IPS-20b (cell line): ENCODE data around the gene ZBTB3.
"Not testable (repeated sequence)": the region's sequence is repeated elsewhere in the genome, so short reads cannot be mapped to it uniquely, and the experiment has no call there.

Experiments used
- H3K27ac ChIP-seq: one replicate; pipeline ENCODE4 v1.5.1; 2013; ENCODE audit warnings: low read length
- H3K27me3 ChIP-seq: 2 replicates; pipeline ENCODE4 v1.6.1; 2013; ENCODE audit warnings: mild to moderate bottlenecking, low read length, inconsistent platforms; ENCODE audit not compliant: insufficient read depth
- H3K36me3 ChIP-seq: 2 replicates; pipeline ENCODE4 v1.6.1; 2013; ENCODE audit warnings: low read depth, mild to moderate bottlenecking, inconsistent platforms, low read length, moderate library complexity; ENCODE audit not compliant: insufficient read depth
- H3K4me1 ChIP-seq: 2 replicates; pipeline ENCODE4 v1.6.1; 2013; ENCODE audit warnings: mild to moderate bottlenecking, control low read depth, inconsistent platforms, low read length, moderate library complexity; ENCODE audit not compliant: insufficient read depth
- H3K4me3 ChIP-seq: 2 replicates; pipeline ENCODE4 v1.5.1; 2013; ENCODE audit warnings: mild to moderate bottlenecking, low read length, inconsistent platforms
- H3K9ac ChIP-seq: 2 replicates; pipeline ENCODE4 v1.6.1; 2013; ENCODE audit warnings: low read depth, mild to moderate bottlenecking, inconsistent platforms, low read length, moderate library complexity
- H3K9me3 ChIP-seq: 2 replicates; pipeline ENCODE4 v1.6.1; 2013; ENCODE audit warnings: mild to moderate bottlenecking, low read depth, low read length, inconsistent platforms; ENCODE audit not compliant: insufficient read depth

Gene ZBTB3

DNA sequence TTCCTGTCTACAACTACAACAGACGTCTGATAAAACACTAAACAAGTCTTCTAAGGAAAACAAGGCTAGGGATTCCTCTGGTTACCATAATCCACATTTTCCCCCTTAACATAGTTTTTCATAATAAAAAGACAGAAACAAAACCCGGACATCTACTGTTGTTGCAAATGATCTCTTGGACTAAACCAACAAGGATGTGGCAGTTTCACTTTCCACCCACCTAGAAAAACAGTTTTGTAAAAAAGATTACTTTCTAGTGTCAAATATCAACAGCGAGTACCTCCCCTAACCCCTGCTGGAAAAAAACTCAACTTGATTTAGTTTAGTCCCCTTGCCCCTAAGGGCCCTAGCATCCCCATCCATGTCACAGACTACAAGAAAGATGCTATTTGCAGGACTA is 41.1 kb downstream of the ZBTB3 start:
- H3K4me3 ChIP-seq: no peak overlapping the region
- peaks cover 22% of the 10 kb centered on the region; the same call in 1 of the 2 replicates for H3K4me1 ChIP-seq
- H3K9ac ChIP-seq: no peak overlapping the region
- peaks cover 74% of the 10 kb centered on the region for H3K36me3 ChIP-seq
- H3K9me3 ChIP-seq: no peaks in the 10 kb centered on the region
- H3K27me3 ChIP-seq: no peaks in the 10 kb centered on the region
- H3K27ac ChIP-seq: no peak overlapping the region

GRCh38 chr11:62712276-62712812 is 41.6 kb downstream of the ZBTB3 start:
- Histone ChIP-seq H3K9ac (no peak overlapping the region), H3K9me3 (no peaks in the 10 kb centered on the region), H3K27ac (no peak overlapping the region), H3K4me3 (no peak overlapping the region), H3K27me3 (no peaks in the 10 kb centered on the region), H3K4me1 (peaks cover 26% of the 10 kb centered on the region; the same call in 1 of the 2 replicates), H3K36me3 (peaks cover 69% of the 10 kb centered on the region)

DNA sequence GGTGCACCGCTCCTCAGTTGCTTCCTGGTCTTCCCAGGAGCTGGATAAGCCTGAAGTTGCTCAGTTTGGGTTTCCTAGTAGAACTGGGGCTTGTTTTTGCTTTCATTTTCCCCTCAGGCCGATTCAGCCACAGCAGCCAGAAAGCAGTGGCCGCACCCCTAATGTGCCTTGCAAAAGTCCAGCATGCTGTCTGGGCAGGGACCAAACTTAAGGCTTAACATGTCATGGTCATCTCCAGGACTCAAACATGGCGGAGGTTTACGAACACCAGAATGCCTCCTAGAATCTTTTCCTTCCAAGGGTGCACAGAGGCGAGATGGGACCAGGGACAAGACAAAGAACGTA is 44.0 kb downstream of the ZBTB3 start:
- peak overlapping the region; percentile 93 for H3K4me3 ChIP-seq
- H3K36me3 ChIP-seq: peaks cover 49% of the 10 kb centered on the region
- H3K4me1 ChIP-seq: peaks cover 29% of the 10 kb centered on the region; the same call in 1 of the 2 replicates
- no peaks in the 10 kb centered on the region for H3K27me3 ChIP-seq
- peak overlapping the region; percentile 88 for H3K9ac ChIP-seq
- peak overlapping the region; percentile 96 for H3K27ac ChIP-seq
- H3K9me3 ChIP-seq: no peaks in the 10 kb centered on the region

- Histone ChIP-seq H3K27me3 (no peaks in the 10 kb centered on the region), H3K36me3 (peaks cover 48% of the 10 kb centered on the region), H3K27ac (peak overlapping the region; percentile 98), H3K4me1 (peaks cover 25% of the 10 kb centered on the region; the same call in 1 of the 2 replicates), H3K9ac (peak overlapping the region; percentile 88), H3K9me3 (no peaks in the 10 kb centered on the region), H3K4me3 (peak overlapping the region; percentile 93)
Measured at GRCh38 chr11:62709247-62710000, 44.5 kb downstream of the ZBTB3 start.

DNA sequence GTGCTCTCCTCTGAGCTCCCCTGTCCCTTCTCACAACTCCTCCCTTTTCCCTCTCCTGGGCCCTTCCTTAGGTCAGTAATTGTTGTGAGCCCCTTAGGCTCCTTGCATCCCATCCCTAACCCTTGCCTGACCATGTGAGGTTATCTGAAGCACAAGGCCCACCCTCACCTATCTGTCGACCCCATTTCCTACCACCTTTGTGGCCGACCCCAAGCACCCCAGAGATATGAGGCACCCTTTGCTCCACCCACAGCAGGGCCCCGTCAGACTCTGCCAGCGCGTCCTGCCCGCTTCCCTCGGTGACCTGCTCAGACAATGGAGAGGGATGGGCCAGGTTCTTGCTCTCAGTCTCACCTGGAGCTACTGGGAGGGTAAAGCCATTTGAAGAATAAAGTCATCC is 45.2 kb downstream of the ZBTB3 start:
- H3K27ac ChIP-seq: peak overlapping the region; percentile 98

DNA sequence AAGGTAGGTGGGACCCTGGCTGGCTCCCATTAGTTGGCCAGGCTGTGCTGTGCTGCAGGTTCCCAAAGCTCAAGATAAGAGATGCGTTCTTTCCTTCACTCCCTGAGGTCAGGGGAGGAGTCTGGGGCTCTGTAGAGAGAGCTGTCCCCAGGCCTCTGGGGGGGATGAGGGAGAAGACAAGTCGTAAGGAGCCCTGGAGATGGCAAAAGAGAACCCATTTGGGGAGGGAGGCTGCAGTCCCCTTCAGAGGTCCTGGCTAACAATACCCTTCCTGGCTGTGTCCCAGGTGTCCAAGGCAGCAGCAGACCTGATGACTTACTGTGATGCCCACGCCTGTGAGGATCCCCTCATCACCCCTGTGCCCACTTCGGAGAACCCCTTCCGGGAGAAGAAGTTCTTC is 45.6 kb downstream of the ZBTB3 start:
- peak overlapping the region; percentile 98 for H3K27ac ChIP-seq
- no peaks in the 10 kb centered on the region for H3K9me3 ChIP-seq
- H3K4me1 ChIP-seq: peaks cover 24% of the 10 kb centered on the region; the same call in 1 of the 2 replicates
- H3K4me3 ChIP-seq: peak overlapping the region; percentile 93
- H3K27me3 ChIP-seq: no peaks in the 10 kb centered on the region
- peak overlapping the region; percentile 88 for H3K9ac ChIP-seq
- peaks cover 38% of the 10 kb centered on the region for H3K36me3 ChIP-seq

More for the DNA sequence above, 45.2 kb downstream of the ZBTB3 start:
- H3K27me3 ChIP-seq: no peaks in the 10 kb centered on the region
- peak overlapping the region; percentile 88 for H3K9ac ChIP-seq
- H3K4me3 ChIP-seq: peak overlapping the region; percentile 93
- no peaks in the 10 kb centered on the region for H3K9me3 ChIP-seq
- H3K36me3 ChIP-seq: peaks cover 42% of the 10 kb centered on the region
- H3K4me1 ChIP-seq: peaks cover 24% of the 10 kb centered on the region; the same call in 1 of the 2 replicates

GRCh38 chr11:62707277-62707861 is 46.6 kb downstream of the ZBTB3 start, which contains the start of the genes BSCL2 and GNG3:
BSCL2 (minus strand) TSS chr11:62707424; CDS start chr11:62707195, 229 bp downstream.
GNG3 (plus strand) TSS chr11:62707676; CDS start chr11:62708296, 620 bp downstream.
- Histone ChIP-seq H3K9me3 (no peaks in the 10 kb centered on the region), H3K4me3 (peak within 1 kb of the TSS; percentile 93), H3K36me3 (peaks cover 30% of the 10 kb centered on the region), H3K27me3 (no peaks in the 10 kb centered on the region), H3K9ac (peak within 1 kb of the TSS; percentile 88; the same call in 1 of the 2 replicates), H3K4me1 (peaks cover 24% of the 10 kb centered on the region; the same call in 1 of the 2 replicates), H3K27ac (peak within 1 kb of the TSS; percentile 98)

DNA sequence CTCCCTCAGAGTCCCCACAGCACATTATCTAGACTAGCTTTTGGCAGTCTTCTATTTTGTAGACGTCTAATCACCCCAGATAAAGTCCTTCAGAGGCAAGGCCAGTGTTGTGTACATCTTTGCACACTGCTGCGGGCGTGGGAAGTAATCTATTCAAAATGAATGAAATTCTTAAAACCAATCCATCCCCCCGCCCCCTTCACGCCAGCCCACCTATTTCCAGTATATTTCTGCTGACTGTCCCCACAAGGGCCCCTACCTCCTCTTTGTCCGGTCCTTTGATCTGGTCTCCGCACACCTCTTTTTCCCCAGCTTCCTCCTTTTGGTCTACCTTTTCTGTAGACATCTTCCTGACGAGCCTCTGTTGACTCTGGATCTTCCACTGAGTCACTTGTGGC is 47.1 kb downstream of the ZBTB3 start:
- Histone ChIP-seq H3K27ac (peak overlapping the region; percentile 41), H3K4me3 (peak overlapping the region; percentile 88), H3K4me1 (peaks cover 24% of the 10 kb centered on the region; the same call in 1 of the 2 replicates), H3K36me3 (peaks cover 31% of the 10 kb centered on the region), H3K9me3 (no peaks in the 10 kb centered on the region), H3K9ac (peak overlapping the region; percentile 87; the same call in 1 of the 2 replicates), H3K27me3 (no peaks in the 10 kb centered on the region)

GRCh38 chr11:62705880-62706849 is 47.8 kb downstream of the ZBTB3 start:
- Histone ChIP-seq H3K27ac (peak overlapping the region; percentile 41), H3K27me3 (no peaks in the 10 kb centered on the region), H3K4me3 (peak overlapping the region; percentile 88), H3K4me1 (peaks cover 24% of the 10 kb centered on the region; the same call in 1 of the 2 replicates), H3K9me3 (no peaks in the 10 kb centered on the region), H3K9ac (peak overlapping the region; percentile 91), H3K36me3 (peaks cover 30% of the 10 kb centered on the region)

GRCh38 chr11:62705413-62705812 is 48.5 kb downstream of the ZBTB3 start:
- Histone ChIP-seq H3K4me3 (peak overlapping the region; percentile 88), H3K27ac (no peak overlapping the region), H3K4me1 (peaks cover 21% of the 10 kb centered on the region; the same call in 1 of the 2 replicates), H3K36me3 (peaks cover 29% of the 10 kb centered on the region), H3K9ac (peak overlapping the region; percentile 91), H3K27me3 (no peaks in the 10 kb centered on the region), H3K9me3 (no peaks in the 10 kb centered on the region)

- not testable (repeated sequence) for H3K4me3 ChIP-seq, H3K27ac ChIP-seq, H3K27me3 ChIP-seq, H3K9ac ChIP-seq, H3K9me3 ChIP-seq
- Histone ChIP-seq H3K4me1 (peaks cover 17% of the 10 kb centered on the region; the same call in 1 of the 2 replicates), H3K36me3 (peaks cover 25% of the 10 kb centered on the region)
Measured at GRCh38 chr11:62703921-62704320, 50.0 kb downstream of the ZBTB3 start.
